HFFc6 (cell line): ENCODE measurements around the gene GHRH. TPM values are rescaled to one million over a fixed set of nuclear protein-coding genes. Genes with fewer than 3 reads are reported as not detected.
A peak's percentile ranks its signal among the peaks of the same experiment; 100 is the strongest.

ENCODE experiments used
- DNase-seq: peaks from one replicate; pipeline ENCODE4 v3.0.0-alpha.2; 2018
- H3K27ac Mint-ChIP-seq: 2 replicates; pipeline ENCODE4 v1.8.0; 2020; ENCODE audit warnings: mild to moderate bottlenecking, mixed read lengths
- H3K27me3 Mint-ChIP-seq: 2 replicates; pipeline ENCODE4 v1.8.0; 2021; ENCODE audit warnings: mild to moderate bottlenecking, moderate library complexity, mixed read lengths; ENCODE audit not compliant: insufficient read depth
- H3K36me3 Mint-ChIP-seq: 2 replicates; pipeline ENCODE4 v1.8.0; 2021; ENCODE audit warnings: low read depth, mixed read lengths
- H3K4me1 Mint-ChIP-seq: 2 replicates; pipeline ENCODE4 v1.8.0; 2020; ENCODE audit warnings: low read depth, mixed read lengths
- H3K4me3 Mint-ChIP-seq: 2 replicates; pipeline ENCODE4 v1.8.0; 2020; ENCODE audit warnings: mild to moderate bottlenecking, moderate library complexity, mixed read lengths
- H3K9me3 Mint-ChIP-seq: 2 replicates; pipeline ENCODE4 v1.8.0; 2020; ENCODE audit warnings: mild to moderate bottlenecking, mixed read lengths
- total RNA-seq, 6 experiments: library from RNA; stranded (reverse); fragmentation: NEBNext Ultra II Directional; extraction: Animal tissue kit (Norgen Biotek cat#: 25700); gene quantifications; 2 replicates in 1 of 6; 3 replicates in 5 of 6; pipeline ENCODE4 v1.2.3, GENCODE V29; 2021
- TF ChIP-seq, protein P1 (sequence below): fragments of 200-600 bp; sonication (generic); IDR thresholded peaks from 2 replicates; pipeline ENCODE4 v1.5.0; 2021; ENCODE audit warnings: antibody characterized with exemption, mild to moderate bottlenecking

Gene GHRH
- total RNA-seq, 6 experiments from 2014 or later: not detected

DNA sequence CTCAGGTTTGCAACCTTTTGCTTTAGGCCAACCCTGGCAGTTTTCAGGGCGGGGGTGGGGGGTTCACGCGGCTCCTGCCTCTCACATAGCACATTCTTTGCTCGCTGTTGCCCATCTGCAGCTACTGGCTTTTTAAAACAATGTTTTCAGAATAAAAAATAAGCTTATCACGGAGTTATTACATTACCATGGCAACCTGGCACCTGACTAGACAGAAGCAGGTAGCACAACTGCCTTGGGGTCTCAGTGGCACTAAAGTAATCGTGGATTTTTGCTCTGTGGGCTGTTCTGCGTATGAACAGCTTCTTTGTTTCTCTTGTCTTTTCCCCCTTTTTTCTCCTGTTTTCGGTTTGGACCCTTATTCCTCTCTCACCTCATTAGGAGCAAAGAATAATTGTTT is 18.8 kb upstream of the GHRH start:
- TF ChIP-seq, protein P1, sequence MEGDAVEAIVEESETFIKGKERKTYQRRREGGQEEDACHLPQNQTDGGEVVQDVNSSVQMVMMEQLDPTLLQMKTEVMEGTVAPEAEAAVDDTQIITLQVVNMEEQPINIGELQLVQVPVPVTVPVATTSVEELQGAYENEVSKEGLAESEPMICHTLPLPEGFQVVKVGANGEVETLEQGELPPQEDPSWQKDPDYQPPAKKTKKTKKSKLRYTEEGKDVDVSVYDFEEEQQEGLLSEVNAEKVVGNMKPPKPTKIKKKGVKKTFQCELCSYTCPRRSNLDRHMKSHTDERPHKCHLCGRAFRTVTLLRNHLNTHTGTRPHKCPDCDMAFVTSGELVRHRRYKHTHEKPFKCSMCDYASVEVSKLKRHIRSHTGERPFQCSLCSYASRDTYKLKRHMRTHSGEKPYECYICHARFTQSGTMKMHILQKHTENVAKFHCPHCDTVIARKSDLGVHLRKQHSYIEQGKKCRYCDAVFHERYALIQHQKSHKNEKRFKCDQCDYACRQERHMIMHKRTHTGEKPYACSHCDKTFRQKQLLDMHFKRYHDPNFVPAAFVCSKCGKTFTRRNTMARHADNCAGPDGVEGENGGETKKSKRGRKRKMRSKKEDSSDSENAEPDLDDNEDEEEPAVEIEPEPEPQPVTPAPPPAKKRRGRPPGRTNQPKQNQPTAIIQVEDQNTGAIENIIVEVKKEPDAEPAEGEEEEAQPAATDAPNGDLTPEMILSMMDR: no peak
- Mint-ChIP-seq H3K36me3 (no peaks in the 10 kb centered on the region), H3K9me3 (no peaks in the 10 kb centered on the region), H3K27ac (no peak overlapping the region), H3K4me3 (no peak overlapping the region), H3K27me3 (peaks cover 4% of the 10 kb centered on the region), H3K4me1 (peaks cover 34% of the 10 kb centered on the region)
- no peak for DNase-seq

DNA sequence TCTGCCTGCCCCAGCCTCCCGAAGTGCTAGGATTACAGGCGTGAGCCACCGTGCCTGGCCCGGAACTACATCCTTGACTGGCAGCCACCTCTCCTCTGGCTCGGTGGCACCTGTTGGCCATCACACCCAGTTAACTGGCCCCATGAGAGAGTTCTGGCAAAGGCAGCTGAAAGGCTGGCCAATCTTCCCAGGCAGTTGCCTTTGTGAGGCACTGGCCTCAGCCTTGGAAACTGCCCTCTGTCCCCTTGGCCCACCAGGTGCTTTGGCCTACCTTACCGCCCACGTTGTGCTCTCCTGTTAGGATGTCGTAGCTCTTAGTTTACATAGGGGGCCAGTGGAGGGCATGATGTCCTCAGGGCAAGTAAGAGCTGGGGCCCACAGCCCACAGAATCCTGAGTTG is 18.2 kb upstream of the GHRH start:
- Mint-ChIP-seq H3K9me3 (no peaks in the 10 kb centered on the region), H3K4me1 (peaks cover 34% of the 10 kb centered on the region), H3K4me3 (no peak overlapping the region), H3K36me3 (no peaks in the 10 kb centered on the region), H3K27ac (no peak overlapping the region), H3K27me3 (peaks cover 4% of the 10 kb centered on the region)
- no peak for DNase-seq
- TF ChIP-seq, protein P1: no peak

DNA sequence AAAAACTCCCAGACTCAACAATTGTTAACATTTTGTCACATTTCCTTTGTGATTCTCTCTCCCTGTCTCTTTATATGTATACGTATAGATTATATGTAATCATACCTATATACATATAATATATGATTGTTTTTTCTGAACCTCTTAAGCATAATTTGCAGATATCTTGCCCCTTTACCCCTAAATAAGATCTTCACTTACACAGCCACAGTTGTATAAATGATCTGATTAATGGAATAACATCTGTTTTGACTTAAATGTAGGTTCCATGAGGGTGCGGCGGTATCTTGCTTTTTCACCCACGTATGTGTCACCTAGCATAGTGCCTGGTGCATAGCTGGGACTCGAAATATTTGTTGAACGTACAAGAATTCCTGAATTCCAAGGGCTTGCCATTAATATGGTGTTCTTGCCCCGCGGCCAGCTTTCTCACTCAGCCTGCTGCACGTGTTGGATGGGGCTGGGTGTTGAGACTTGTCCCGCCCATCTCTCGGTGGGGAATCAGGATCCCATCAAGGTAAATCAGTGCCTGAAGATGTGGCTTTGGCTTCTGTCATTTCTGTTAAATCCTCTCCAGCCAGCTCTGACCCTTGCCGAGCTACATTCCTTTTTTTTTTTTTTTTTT is 17.5 kb upstream of the GHRH start:
- TF ChIP-seq, protein P1: no peak
- Mint-ChIP-seq H3K4me3 (peak overlapping the region; percentile 53), H3K4me1 (peaks cover 34% of the 10 kb centered on the region), H3K36me3 (no peaks in the 10 kb centered on the region), H3K9me3 (no peaks in the 10 kb centered on the region), H3K27ac (no peak overlapping the region), H3K27me3 (peaks cover 4% of the 10 kb centered on the region)
- DNase-seq: peak; percentile 32

DNA sequence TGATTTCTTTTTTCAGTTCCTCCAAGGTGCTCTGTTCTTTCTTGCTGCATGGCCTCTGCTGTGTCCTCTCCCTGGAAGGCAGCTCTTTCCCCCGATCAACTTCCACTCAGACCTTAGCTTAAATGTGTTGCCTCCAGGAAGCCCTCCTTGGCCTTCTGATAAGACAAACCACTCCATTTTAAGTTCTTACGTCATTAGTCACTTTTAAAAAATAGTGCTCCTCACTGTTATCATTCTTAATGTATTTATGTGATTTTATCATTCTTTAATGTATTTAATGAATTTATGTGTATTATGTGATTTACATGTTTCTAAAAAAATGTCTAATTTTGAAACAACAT is 15.6 kb upstream of the GHRH start:
- DNase-seq: no peak
- H3K27ac Mint-ChIP-seq: no peak overlapping the region
- no peaks in the 10 kb centered on the region for H3K36me3 Mint-ChIP-seq
- peaks cover 26% of the 10 kb centered on the region for H3K4me1 Mint-ChIP-seq
- H3K4me3 Mint-ChIP-seq: no peak overlapping the region; the same call in 1 of the 2 replicates
- no peaks in the 10 kb centered on the region for H3K9me3 Mint-ChIP-seq
- TF ChIP-seq, protein P1: no peak
- H3K27me3 Mint-ChIP-seq: peaks cover 4% of the 10 kb centered on the region; the same call in 1 of the 2 replicates

DNA sequence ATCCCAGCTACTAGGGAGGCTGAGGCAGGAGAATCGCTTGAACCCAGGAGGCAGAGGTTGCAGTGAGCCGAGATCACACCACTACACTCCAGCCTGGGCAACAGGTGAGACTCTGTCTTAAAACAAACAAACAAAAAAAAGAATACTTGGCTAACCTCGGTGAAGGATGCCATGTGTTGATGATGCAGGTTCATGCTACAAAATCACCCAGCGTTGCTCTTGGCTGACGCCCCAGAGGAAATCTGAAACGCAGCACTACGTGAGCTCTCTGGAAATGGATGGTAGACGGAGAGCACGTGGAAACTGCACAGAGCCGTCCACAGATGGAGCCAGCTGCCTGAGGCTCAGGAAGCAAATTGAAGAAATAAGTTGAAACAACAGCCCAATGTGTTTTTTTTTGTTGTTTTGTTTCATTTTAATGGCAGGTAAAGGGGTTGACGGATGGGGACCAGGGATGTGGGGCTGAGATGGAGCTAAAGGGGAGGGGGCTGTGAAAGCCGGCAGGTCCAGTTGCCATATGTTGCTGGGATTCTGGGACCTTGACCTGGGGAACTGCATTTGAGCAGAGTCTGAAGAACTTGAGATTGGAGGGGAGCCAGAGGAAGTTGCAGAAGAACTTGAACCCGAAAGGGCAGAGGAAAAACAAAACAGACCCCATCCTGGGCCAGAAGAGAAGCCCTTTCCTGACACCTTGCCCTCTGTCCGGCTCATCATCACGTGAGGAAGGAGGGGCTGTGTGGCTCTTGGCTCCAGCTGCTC is 15.1 kb upstream of the GHRH start:
- Mint-ChIP-seq H3K27ac (peak overlapping the region; percentile 49), H3K27me3 (peaks cover 5% of the 10 kb centered on the region), H3K4me1 (peaks cover 25% of the 10 kb centered on the region), H3K4me3 (peak overlapping the region; percentile 67), H3K36me3 (no peaks in the 10 kb centered on the region), H3K9me3 (no peaks in the 10 kb centered on the region)
- TF ChIP-seq, protein P1: peak; percentile 49
- peak; percentile 67 for DNase-seq
